Mucosa of rectum (tissue), 2 donors: Measurements from ENCODE around the gene COL8A2.

ENCODE experiments used
- H3K27ac ChIP-seq, 2 donors: one replicate each; pipeline ENCODE4 v1.7.0; 2013; ENCODE audit warnings: inconsistent platforms in 2 of 2, low read depth in 2 of 2, low read length in 2 of 2
- H3K27me3 ChIP-seq, 2 donors: one replicate each; pipeline ENCODE4 v1.7.0; 2013; ENCODE audit warnings: low read length in 2 of 2; ENCODE audit not compliant: control insufficient read depth in 2 of 2, insufficient read depth in 2 of 2
- H3K36me3 ChIP-seq, 2 donors: one replicate each; pipeline ENCODE4 v1.7.0; 2013; ENCODE audit warnings: low read length in 2 of 2; ENCODE audit not compliant: control insufficient read depth in 2 of 2, insufficient read depth in 2 of 2
- H3K4me1 ChIP-seq, 2 donors: one replicate each; pipeline ENCODE4 v1.7.0; 2013; ENCODE audit warnings: low read length in 2 of 2, mild to moderate bottlenecking in 1 of 2; ENCODE audit not compliant: control insufficient read depth in 2 of 2, insufficient read depth in 2 of 2
- H3K4me3 ChIP-seq, 2 donors: one replicate each; pipeline ENCODE4 v1.7.0; 2013; ENCODE audit warnings: low read length in 2 of 2
- H3K9ac ChIP-seq, 2 donors: one replicate each; pipeline ENCODE4 v1.7.0; 2013; ENCODE audit warnings: low read length in 2 of 2, low read depth in 1 of 2, mild to moderate bottlenecking in 1 of 2
- H3K9me3 ChIP-seq, 2 donors: one replicate each; pipeline ENCODE4 v1.7.0; 2013; ENCODE audit warnings: low read length in 2 of 2; ENCODE audit not compliant: control insufficient read depth in 2 of 2
- donor health status: healthy.
- donor health status: Normal muscosa, but diverticular disease.

COL8A2 gene

GRCh38 chr1:36136535-36136934 is 11.5 kb upstream of the COL8A2 start:
- Histone ChIP-seq H3K9ac (no peak overlapping the region), H3K4me1 (peaks cover 7 to 11% of the 10 kb centered on the region in 2 donors), H3K27me3 (no peaks in the 10 kb centered on the region), H3K9me3 (no peaks in the 10 kb centered on the region), H3K36me3 (peaks cover 28 to 41% of the 10 kb centered on the region in 2 donors), H3K4me3 (no peak overlapping the region), H3K27ac (no peak overlapping the region)

GRCh38 chr1:36135796-36136195 is 10.8 kb upstream of the COL8A2 start:
- H3K36me3 ChIP-seq, result peaks cover 28 to 41% of the 10 kb centered on the region in 2 donors
- H3K27ac ChIP-seq, result no peak overlapping the region
- H3K4me1 ChIP-seq, result peaks cover 7 to 11% of the 10 kb centered on the region in 2 donors
- no peak overlapping the region for H3K4me3 ChIP-seq
- no peak overlapping the region for H3K9ac ChIP-seq
- no peaks in the 10 kb centered on the region for H3K9me3 ChIP-seq
- H3K27me3 ChIP-seq, result no peaks in the 10 kb centered on the region

GRCh38 chr1:36135330-36135667 is 10.3 kb upstream of the COL8A2 start:
- Histone ChIP-seq H3K4me1 (peaks cover 7 to 11% of the 10 kb centered on the region in 2 donors), H3K9ac (no peak overlapping the region), H3K27ac (no peak overlapping the region)

GRCh38 chr1:36134505-36135329 is 9.7 kb upstream of the COL8A2 start:
- Histone ChIP-seq H3K4me1 (peaks cover 7 to 11% of the 10 kb centered on the region in 2 donors), H3K36me3 (peaks cover 22 to 35% of the 10 kb centered on the region in 2 donors), H3K4me3 (no peak overlapping the region), H3K9ac (no peak overlapping the region), H3K27me3 (no peaks in the 10 kb centered on the region), H3K9me3 (no peaks in the 10 kb centered on the region), H3K27ac (no peak overlapping the region)

More at GRCh38 chr1:36135330-36135667, 10.3 kb upstream of the COL8A2 start:
- Histone ChIP-seq H3K27me3 (no peaks in the 10 kb centered on the region), H3K9me3 (no peaks in the 10 kb centered on the region), H3K4me3 (no peak overlapping the region), H3K36me3 (peaks cover 28 to 41% of the 10 kb centered on the region in 2 donors)

GRCh38 chr1:36134031-36134430 is 9.0 kb upstream of the COL8A2 start:
- peaks cover 18 to 29% of the 10 kb centered on the region in 2 donors for H3K36me3 ChIP-seq
- no peaks in the 10 kb centered on the region for H3K9me3 ChIP-seq
- peaks cover 7 to 11% of the 10 kb centered on the region in 2 donors for H3K4me1 ChIP-seq
- H3K27me3 ChIP-seq, result no peaks in the 10 kb centered on the region
- no peak overlapping the region for H3K9ac ChIP-seq
- no peak overlapping the region for H3K27ac ChIP-seq
- H3K4me3 ChIP-seq, result no peak overlapping the region

- H3K36me3 ChIP-seq, result peaks cover 18 to 29% of the 10 kb centered on the region in 2 donors
- peaks cover 7 to 11% of the 10 kb centered on the region in 2 donors for H3K4me1 ChIP-seq
- H3K9me3 ChIP-seq, result no peaks in the 10 kb centered on the region
- no peak overlapping the region for H3K27ac ChIP-seq
- H3K27me3 ChIP-seq, result no peaks in the 10 kb centered on the region
- no peak overlapping the region for H3K4me3 ChIP-seq
- no peak overlapping the region for H3K9ac ChIP-seq
Observed at GRCh38 chr1:36133484-36133883, 8.5 kb upstream of the COL8A2 start.

GRCh38 chr1:36132029-36132428 is 7.0 kb upstream of the COL8A2 start:
- Histone ChIP-seq H3K4me1 (peaks cover 7 to 11% of the 10 kb centered on the region in 2 donors), H3K36me3 (peaks cover 7 to 14% of the 10 kb centered on the region in 2 donors), H3K9me3 (no peaks in the 10 kb centered on the region), H3K4me3 (no peak overlapping the region), H3K9ac (no peak overlapping the region), H3K27ac (no peak overlapping the region), H3K27me3 (no peaks in the 10 kb centered on the region)

GRCh38 chr1:36128905-36129206 is 3.8 kb upstream of the COL8A2 start:
- no peak overlapping the region for H3K4me3 ChIP-seq
- H3K27me3 ChIP-seq, result peaks cover 12 to 17% of the 10 kb centered on the region in 2 donors
- no peaks in the 10 kb centered on the region for H3K36me3 ChIP-seq
- H3K27ac ChIP-seq, result no peak overlapping the region
- peaks cover 8 to 9% of the 10 kb centered on the region in 2 donors for H3K4me1 ChIP-seq
- H3K9ac ChIP-seq, result no peak overlapping the region
- no peaks in the 10 kb centered on the region for H3K9me3 ChIP-seq

GRCh38 chr1:36128126-36128904 is 3.3 kb upstream of the COL8A2 start:
- Histone ChIP-seq H3K36me3 (no peaks in the 10 kb centered on the region), H3K4me3 (no peak overlapping the region), H3K9ac (no peak overlapping the region), H3K27me3 (peaks cover 14 to 17% of the 10 kb centered on the region in 2 donors), H3K4me1 (peaks cover 3 to 4% of the 10 kb centered on the region in 2 donors), H3K27ac (no peak overlapping the region), H3K9me3 (no peaks in the 10 kb centered on the region)

- H3K4me1 ChIP-seq, result peaks cover 2% of the 10 kb centered on the region in 2 donors
- peaks cover 16 to 20% of the 10 kb centered on the region in 2 donors for H3K27me3 ChIP-seq
- no peaks in the 10 kb centered on the region for H3K36me3 ChIP-seq
- no peak overlapping the region for H3K4me3 ChIP-seq
- no peak overlapping the region for H3K9ac ChIP-seq
- H3K9me3 ChIP-seq, result no peaks in the 10 kb centered on the region
- H3K27ac ChIP-seq, result no peak overlapping the region
Observed at GRCh38 chr1:36126797-36127500, 1.9 kb upstream of the COL8A2 start.
